Uterus (tissue), 2 donors: Measurements from ENCODE around the gene SLC37A4.

Source experiments
- CTCF ChIP-seq, 4 experiments: fragments of 200-600 bp in 2 of 4; fragments of 450-650 bp in 2 of 4; sonication (generic) in 2 of 4; IDR thresholded peaks; one replicate each; pipeline ENCODE4 v1.5.1; 2016 to 2019; ENCODE audit warnings: antibody characterized with exemption in 4 of 4, mild to moderate bottlenecking in 2 of 4, moderate library complexity in 1 of 4
- POLR2A ChIP-seq, 2 donors: fragments of 450-650 bp; IDR thresholded peaks; one replicate each; pipeline ENCODE4 v1.6.1; 2016; ENCODE audit warnings: antibody characterized with exemption in 2 of 2, mild to moderate bottlenecking in 1 of 2, moderate library complexity in 1 of 2

- TF ChIP-seq CTCF (IDR thresholded peaks at IDR 0.05), result no peak
- no peak for TF ChIP-seq POLR2A (IDR thresholded peaks at IDR 0.05)
These were observed 31.9 kb downstream of the SLC37A4 start for GRCh38 chr11:118998822-118999221.
